Measurements from ENCODE around the gene TMC1.

Gene TMC1

DNA sequence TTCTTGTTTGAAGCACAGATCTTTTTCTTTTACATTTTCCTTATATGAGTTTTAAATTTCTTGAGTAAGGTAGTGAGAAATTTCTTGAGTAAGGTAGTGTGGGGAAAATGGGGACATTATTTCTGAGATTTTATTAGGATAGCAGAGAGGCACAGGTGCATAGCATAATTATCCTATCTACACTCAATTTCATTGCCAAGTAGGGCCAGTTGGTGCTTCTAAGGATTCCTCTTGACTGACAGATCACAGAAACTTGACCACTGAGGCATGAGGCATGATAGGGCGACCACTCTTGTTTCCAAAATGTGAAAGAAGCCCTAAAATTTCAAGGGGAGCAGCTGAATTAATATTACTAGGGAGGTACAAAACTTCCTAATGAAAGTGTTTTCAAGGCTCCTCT, 31.4 kb upstream of the TMC1 start:
- no peak for ATAC-seq
- TF ChIP-seq RARB (CRISPR knock-in tag; IDR thresholded peaks at IDR 0.05) (no peak), ZFP3 (CRISPR knock-in tag; IDR thresholded peaks at IDR 0.05) (no peak), ZNF8 (CRISPR knock-in tag; IDR thresholded peaks at IDR 0.05) (no peak), ZC3H10 (CRISPR knock-in tag; IDR thresholded peaks at IDR 0.05) (no peak), BACH2 (CRISPR knock-in tag; IDR thresholded peaks at IDR 0.05; ENCODE audit: borderline replicate concordance) (no peak), ESRRG (CRISPR knock-in tag; IDR thresholded peaks at IDR 0.05) (no peak), ZNF565 (CRISPR knock-in tag; conservative IDR thresholded peaks at IDR 0.05; ENCODE audit: low read depth) (no peak), TCF4 (CRISPR knock-in tag; IDR thresholded peaks at IDR 0.05; ENCODE audit: borderline replicate concordance) (no peak), SNAI2 (CRISPR knock-in tag; IDR thresholded peaks at IDR 0.05) (no peak), TOX (CRISPR knock-in tag; IDR thresholded peaks at IDR 0.05; ENCODE audit: borderline replicate concordance) (no peak)
- TF ChIP-seq, protein P1, sequence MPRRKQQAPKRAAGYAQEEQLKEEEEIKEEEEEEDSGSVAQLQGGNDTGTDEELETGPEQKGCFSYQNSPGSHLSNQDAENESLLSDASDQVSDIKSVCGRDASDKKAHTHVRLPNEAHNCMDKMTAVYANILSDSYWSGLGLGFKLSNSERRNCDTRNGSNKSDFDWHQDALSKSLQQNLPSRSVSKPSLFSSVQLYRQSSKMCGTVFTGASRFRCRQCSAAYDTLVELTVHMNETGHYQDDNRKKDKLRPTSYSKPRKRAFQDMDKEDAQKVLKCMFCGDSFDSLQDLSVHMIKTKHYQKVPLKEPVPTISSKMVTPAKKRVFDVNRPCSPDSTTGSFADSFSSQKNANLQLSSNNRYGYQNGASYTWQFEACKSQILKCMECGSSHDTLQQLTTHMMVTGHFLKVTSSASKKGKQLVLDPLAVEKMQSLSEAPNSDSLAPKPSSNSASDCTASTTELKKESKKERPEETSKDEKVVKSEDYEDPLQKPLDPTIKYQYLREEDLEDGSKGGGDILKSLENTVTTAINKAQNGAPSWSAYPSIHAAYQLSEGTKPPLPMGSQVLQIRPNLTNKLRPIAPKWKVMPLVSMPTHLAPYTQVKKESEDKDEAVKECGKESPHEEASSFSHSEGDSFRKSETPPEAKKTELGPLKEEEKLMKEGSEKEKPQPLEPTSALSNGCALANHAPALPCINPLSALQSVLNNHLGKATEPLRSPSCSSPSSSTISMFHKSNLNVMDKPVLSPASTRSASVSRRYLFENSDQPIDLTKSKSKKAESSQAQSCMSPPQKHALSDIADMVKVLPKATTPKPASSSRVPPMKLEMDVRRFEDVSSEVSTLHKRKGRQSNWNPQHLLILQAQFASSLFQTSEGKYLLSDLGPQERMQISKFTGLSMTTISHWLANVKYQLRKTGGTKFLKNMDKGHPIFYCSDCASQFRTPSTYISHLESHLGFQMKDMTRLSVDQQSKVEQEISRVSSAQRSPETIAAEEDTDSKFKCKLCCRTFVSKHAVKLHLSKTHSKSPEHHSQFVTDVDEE (CRISPR knock-in tag; IDR thresholded peaks at IDR 0.05) = no peak
- TF ChIP-seq, protein P2, sequence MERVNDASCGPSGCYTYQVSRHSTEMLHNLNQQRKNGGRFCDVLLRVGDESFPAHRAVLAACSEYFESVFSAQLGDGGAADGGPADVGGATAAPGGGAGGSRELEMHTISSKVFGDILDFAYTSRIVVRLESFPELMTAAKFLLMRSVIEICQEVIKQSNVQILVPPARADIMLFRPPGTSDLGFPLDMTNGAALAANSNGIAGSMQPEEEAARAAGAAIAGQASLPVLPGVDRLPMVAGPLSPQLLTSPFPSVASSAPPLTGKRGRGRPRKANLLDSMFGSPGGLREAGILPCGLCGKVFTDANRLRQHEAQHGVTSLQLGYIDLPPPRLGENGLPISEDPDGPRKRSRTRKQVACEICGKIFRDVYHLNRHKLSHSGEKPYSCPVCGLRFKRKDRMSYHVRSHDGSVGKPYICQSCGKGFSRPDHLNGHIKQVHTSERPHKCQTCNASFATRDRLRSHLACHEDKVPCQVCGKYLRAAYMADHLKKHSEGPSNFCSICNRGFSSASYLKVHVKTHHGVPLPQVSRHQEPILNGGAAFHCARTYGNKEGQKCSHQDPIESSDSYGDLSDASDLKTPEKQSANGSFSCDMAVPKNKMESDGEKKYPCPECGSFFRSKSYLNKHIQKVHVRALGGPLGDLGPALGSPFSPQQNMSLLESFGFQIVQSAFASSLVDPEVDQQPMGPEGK (CRISPR knock-in tag; IDR thresholded peaks at IDR 0.05; ENCODE audit: borderline replicate concordance) = no peak
- TF ChIP-seq, protein P3, sequence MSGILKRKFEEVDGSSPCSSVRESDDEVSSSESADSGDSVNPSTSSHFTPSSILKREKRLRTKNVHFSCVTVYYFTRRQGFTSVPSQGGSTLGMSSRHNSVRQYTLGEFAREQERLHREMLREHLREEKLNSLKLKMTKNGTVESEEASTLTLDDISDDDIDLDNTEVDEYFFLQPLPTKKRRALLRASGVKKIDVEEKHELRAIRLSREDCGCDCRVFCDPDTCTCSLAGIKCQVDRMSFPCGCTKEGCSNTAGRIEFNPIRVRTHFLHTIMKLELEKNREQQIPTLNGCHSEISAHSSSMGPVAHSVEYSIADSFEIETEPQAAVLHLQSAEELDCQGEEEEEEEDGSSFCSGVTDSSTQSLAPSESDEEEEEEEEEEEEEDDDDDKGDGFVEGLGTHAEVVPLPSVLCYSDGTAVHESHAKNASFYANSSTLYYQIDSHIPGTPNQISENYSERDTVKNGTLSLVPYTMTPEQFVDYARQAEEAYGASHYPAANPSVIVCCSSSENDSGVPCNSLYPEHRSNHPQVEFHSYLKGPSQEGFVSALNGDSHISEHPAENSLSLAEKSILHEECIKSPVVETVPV (CRISPR knock-in tag; IDR thresholded peaks at IDR 0.05) = no peak

DNA sequence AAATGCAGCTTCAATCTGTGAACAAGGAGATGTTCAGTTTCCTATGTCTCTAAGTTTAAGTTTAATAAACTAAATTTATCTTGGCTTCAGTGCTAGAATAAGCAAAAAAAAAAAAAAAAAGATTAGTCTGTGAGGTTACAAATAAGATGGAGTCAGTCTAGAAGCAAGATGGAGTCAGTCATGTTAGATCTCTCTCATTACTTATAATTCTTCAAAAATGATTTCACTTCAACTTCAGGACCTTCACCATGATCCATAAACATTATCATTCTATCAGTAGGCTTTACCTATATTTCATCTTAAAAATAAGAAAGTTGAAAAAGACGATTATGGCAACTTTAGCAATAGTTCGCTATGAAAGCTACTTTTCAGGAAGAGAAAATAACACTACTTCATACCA, 30.2 kb upstream of the TMC1 start:
- ATAC-seq = no peak
- no peak for TF ChIP-seq RARB (CRISPR knock-in tag; IDR thresholded peaks at IDR 0.05)
- peak; percentile 94 for TF ChIP-seq OSR1 (CRISPR knock-in tag; IDR thresholded peaks at IDR 0.05)

DNA sequence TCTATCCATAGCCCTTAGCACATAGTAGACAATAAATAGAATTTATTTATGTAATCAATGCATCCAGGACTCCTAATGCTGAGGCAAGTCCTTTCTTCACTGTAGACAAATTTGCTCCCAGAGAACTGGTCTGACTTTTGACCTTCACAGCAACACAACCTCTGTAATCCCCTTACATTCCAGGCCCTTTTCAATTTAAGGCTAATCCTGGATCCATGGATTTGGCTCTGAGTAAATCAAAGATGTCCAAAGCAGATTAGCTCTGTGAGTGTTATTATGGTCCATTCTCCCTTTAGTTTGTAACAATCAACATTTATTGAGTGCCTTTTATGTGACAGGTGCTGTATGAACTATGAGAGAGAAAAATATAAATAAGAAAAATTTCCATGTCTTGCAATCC, 27.4 kb upstream of the TMC1 start:
- no peak for ATAC-seq

More for the DNA sequence above, 27.4 kb upstream of the TMC1 start:
- TF ChIP-seq ZC3H10 (CRISPR knock-in tag; IDR thresholded peaks at IDR 0.05) (no peak), ZNF8 (CRISPR knock-in tag; IDR thresholded peaks at IDR 0.05) (no peak), ZFP30 (CRISPR knock-in tag; IDR thresholded peaks at IDR 0.05) (no peak), ZNF565 (CRISPR knock-in tag; conservative IDR thresholded peaks at IDR 0.05; ENCODE audit: low read depth) (no peak), GLIS3 (CRISPR knock-in tag; IDR thresholded peaks at IDR 0.05) (no peak), ZNF70 (CRISPR knock-in tag; IDR thresholded peaks at IDR 0.05) (no peak), SNAI2 (CRISPR knock-in tag; IDR thresholded peaks at IDR 0.05) (no peak), ZFP3 (CRISPR knock-in tag; IDR thresholded peaks at IDR 0.05) (no peak), CSDC2 (CRISPR knock-in tag; IDR thresholded peaks at IDR 0.05) (no peak), OSR1 (CRISPR knock-in tag; IDR thresholded peaks at IDR 0.05) (no peak), TOX (CRISPR knock-in tag; IDR thresholded peaks at IDR 0.05; ENCODE audit: borderline replicate concordance) (no peak), TCF4 (CRISPR knock-in tag; IDR thresholded peaks at IDR 0.05; ENCODE audit: borderline replicate concordance) (no peak), RARB (CRISPR knock-in tag; IDR thresholded peaks at IDR 0.05) (no peak), PPARA (CRISPR knock-in tag; IDR thresholded peaks at IDR 0.05; ENCODE audit: borderline replicate concordance) (no peak), BACH2 (CRISPR knock-in tag; IDR thresholded peaks at IDR 0.05; ENCODE audit: borderline replicate concordance) (no peak)
- TF ChIP-seq, protein P4, sequence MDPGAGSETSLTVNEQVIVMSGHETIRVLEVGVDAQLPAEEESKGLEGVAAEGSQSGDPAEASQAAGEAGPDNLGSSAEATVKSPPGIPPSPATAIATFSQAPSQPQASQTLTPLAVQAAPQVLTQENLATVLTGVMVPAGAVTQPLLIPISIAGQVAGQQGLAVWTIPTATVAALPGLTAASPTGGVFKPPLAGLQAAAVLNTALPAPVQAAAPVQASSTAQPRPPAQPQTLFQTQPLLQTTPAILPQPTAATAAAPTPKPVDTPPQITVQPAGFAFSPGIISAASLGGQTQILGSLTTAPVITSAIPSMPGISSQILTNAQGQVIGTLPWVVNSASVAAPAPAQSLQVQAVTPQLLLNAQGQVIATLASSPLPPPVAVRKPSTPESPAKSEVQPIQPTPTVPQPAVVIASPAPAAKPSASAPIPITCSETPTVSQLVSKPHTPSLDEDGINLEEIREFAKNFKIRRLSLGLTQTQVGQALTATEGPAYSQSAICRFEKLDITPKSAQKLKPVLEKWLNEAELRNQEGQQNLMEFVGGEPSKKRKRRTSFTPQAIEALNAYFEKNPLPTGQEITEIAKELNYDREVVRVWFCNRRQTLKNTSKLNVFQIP (CRISPR knock-in tag; IDR thresholded peaks at IDR 0.05; ENCODE audit: borderline replicate concordance, low read depth) = no peak
- TF ChIP-seq, protein P3 (CRISPR knock-in tag; IDR thresholded peaks at IDR 0.05) = no peak
- TF ChIP-seq, protein P1 (CRISPR knock-in tag; IDR thresholded peaks at IDR 0.05) = no peak
- TF ChIP-seq, protein P5, sequence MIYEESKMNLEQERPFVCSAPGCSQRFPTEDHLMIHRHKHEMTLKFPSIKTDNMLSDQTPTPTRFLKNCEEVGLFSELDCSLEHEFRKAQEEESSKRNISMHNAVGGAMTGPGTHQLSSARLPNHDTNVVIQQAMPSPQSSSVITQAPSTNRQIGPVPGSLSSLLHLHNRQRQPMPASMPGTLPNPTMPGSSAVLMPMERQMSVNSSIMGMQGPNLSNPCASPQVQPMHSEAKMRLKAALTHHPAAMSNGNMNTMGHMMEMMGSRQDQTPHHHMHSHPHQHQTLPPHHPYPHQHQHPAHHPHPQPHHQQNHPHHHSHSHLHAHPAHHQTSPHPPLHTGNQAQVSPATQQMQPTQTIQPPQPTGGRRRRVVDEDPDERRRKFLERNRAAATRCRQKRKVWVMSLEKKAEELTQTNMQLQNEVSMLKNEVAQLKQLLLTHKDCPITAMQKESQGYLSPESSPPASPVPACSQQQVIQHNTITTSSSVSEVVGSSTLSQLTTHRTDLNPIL (CRISPR knock-in tag; IDR thresholded peaks at IDR 0.05; ENCODE audit: low read depth) = no peak
- TF ChIP-seq, protein P2 (CRISPR knock-in tag; IDR thresholded peaks at IDR 0.05; ENCODE audit: borderline replicate concordance) = no peak

Data from SK-N-SH treated with all-trans-retinoic acid at 6 μM for 48 hours (cell line).